Measurements from ENCODE around the gene USP53. TPM values are rescaled to one million over a fixed set of nuclear protein-coding genes. Genes with fewer than 3 reads are reported as not detected.

Gene USP53
- total RNA-seq, 1 donor from 2014 or later, result 32.3 TPM

DNA sequence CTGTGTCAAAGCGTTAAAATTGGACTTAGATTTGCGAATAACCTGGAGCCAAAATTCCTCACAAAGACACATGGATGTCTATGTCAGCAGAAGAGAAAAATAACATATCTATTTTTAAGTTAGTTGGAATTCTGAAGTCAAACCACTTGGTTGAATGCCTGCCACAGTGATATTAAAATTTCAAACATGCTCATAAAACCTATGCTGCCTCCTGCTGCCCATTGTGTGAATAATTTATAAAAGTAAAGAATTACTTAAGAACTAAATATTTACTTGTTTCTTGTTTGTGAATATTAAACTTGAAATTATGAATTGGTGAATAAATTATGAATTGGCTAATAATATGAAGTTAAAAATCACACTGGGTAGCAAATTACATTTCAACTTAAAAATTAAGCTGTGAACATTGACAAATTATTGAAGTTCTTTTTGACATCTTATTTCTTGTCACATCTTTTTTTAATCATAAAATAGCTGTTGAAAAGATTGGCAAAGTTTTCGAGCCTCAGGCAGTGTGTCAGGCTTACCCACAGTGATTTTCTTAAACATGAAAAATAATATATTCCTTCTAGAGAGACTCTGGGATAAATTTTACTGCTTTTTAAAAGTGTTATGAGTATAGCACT, 74.0 kb downstream of the USP53 start:
- H3K9ac ChIP-seq (ENCODE audit: low read length), result no peak overlapping the region
- no peaks in the 10 kb centered on the region for H3K27me3 Mint-ChIP-seq (ENCODE audit: low read depth, unreplicated experiment)
- H3K4me3 ChIP-seq (ENCODE audit: insufficient read depth, low read depth, low read length), result no peak overlapping the region
- no peak overlapping the region for H3K27ac ChIP-seq (ENCODE audit: low read depth, low read length)
- H3K36me3 Mint-ChIP-seq (ENCODE audit: low read depth, unreplicated experiment), result no peaks in the 10 kb centered on the region
- no peak overlapping the region for H3K4me2 ChIP-seq (ENCODE audit: low read length)
- DNase-seq (ENCODE audit: low read depth) (peak; percentile 66), FAIRE-seq (peak; percentile 73)
- no peaks in the 10 kb centered on the region for H3K9me3 Mint-ChIP-seq (ENCODE audit: unreplicated experiment)
- no peaks in the 10 kb centered on the region for H3K4me1 ChIP-seq (ENCODE audit: insufficient read depth, low read length)
- no peak overlapping the region for H3K27ac Mint-ChIP-seq (ENCODE audit: unreplicated experiment)
- TF ChIP-seq CTCF (IDR thresholded peaks at IDR 0.05; ENCODE audit: insufficient read depth, low read depth, low read length), result peak; percentile 55
- no peak for TF ChIP-seq EZH2 (IDR thresholded peaks at IDR 0.05; ENCODE audit: insufficient read depth, low read length)
- H3K36me3 ChIP-seq (ENCODE audit: insufficient read depth, low read length), result no peaks in the 10 kb centered on the region
- no peaks in the 10 kb centered on the region for H3K79me2 ChIP-seq (ENCODE audit: insufficient read depth, low read length)
- no peak overlapping the region for H2AFZ ChIP-seq (ENCODE audit: low read depth, low read length)
- H3K4me3 Mint-ChIP-seq (ENCODE audit: unreplicated experiment), result no peak overlapping the region
- peaks cover 7% of the 10 kb centered on the region for H3K4me1 Mint-ChIP-seq (ENCODE audit: low read depth, unreplicated experiment)
- no peaks in the 10 kb centered on the region for H4K20me1 ChIP-seq (ENCODE audit: insufficient read depth, low read length)
- no peaks in the 10 kb centered on the region for H3K9me3 ChIP-seq (ENCODE audit: insufficient read depth, low read depth, low read length)
- no peaks in the 10 kb centered on the region for H3K27me3 ChIP-seq (ENCODE audit: insufficient read depth, low read length)

GRCh38 chr4:119289313-119289712, 76.8 kb downstream of the USP53 start:
- Histone ChIP-seq H3K27ac (ENCODE audit: low read depth, low read length) (no peak overlapping the region), H3K4me3 (ENCODE audit: insufficient read depth, low read depth, low read length) (no peak overlapping the region), H4K20me1 (ENCODE audit: insufficient read depth, low read length) (no peaks in the 10 kb centered on the region), H3K79me2 (ENCODE audit: insufficient read depth, low read length) (no peaks in the 10 kb centered on the region), H2AFZ (ENCODE audit: low read depth, low read length) (no peak overlapping the region), H3K4me2 (ENCODE audit: low read length) (no peak overlapping the region), H3K9me3 (ENCODE audit: insufficient read depth, low read depth, low read length) (no peaks in the 10 kb centered on the region), H3K36me3 (ENCODE audit: insufficient read depth, low read length) (peaks cover 8% of the 10 kb centered on the region), H3K4me1 (ENCODE audit: insufficient read depth, low read length) (no peaks in the 10 kb centered on the region), H3K9ac (ENCODE audit: low read length) (no peak overlapping the region), H3K27me3 (ENCODE audit: insufficient read depth, low read length) (no peaks in the 10 kb centered on the region)
- no peaks in the 10 kb centered on the region for H3K9me3 Mint-ChIP-seq (ENCODE audit: unreplicated experiment)
- H3K27me3 Mint-ChIP-seq (ENCODE audit: low read depth, unreplicated experiment), result no peaks in the 10 kb centered on the region
- TF ChIP-seq CTCF (IDR thresholded peaks at IDR 0.05; ENCODE audit: insufficient read depth, low read depth, low read length) (no peak), EZH2 (IDR thresholded peaks at IDR 0.05; ENCODE audit: insufficient read depth, low read length) (no peak)
- H3K36me3 Mint-ChIP-seq (ENCODE audit: low read depth, unreplicated experiment), result no peaks in the 10 kb centered on the region
- H3K27ac Mint-ChIP-seq (ENCODE audit: unreplicated experiment), result no peak overlapping the region
- no peak overlapping the region for H3K4me3 Mint-ChIP-seq (ENCODE audit: unreplicated experiment)
- FAIRE-seq (no peak), DNase-seq (ENCODE audit: low read depth) (no peak)
- H3K4me1 Mint-ChIP-seq (ENCODE audit: low read depth, unreplicated experiment), result peaks cover 7% of the 10 kb centered on the region

DNA sequence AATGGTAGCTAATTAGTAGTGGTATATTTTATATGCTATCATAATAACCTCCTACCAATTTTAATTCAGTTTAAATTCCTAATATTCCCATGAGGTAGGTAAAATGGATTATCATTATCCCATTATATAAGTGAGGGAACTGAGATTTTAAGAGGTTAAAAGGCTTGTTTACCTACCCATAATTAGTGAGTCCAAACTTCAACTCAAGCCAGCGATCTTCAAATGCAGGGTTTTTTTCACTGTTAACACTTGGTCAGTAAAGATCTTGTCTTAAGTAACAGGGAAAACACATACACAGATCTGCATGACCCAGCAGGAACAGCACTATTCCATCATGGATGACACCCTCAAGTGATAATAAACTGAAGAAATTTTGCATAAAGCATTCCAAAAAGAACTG, 78.1 kb downstream of the USP53 start:
- H4K20me1 ChIP-seq (ENCODE audit: insufficient read depth, low read length), result no peaks in the 10 kb centered on the region
- H3K9me3 ChIP-seq (ENCODE audit: insufficient read depth, low read depth, low read length), result no peaks in the 10 kb centered on the region
- H3K27ac Mint-ChIP-seq (ENCODE audit: unreplicated experiment), result no peak overlapping the region
- no peaks in the 10 kb centered on the region for H3K79me2 ChIP-seq (ENCODE audit: insufficient read depth, low read length)
- H3K4me1 ChIP-seq (ENCODE audit: insufficient read depth, low read length), result no peaks in the 10 kb centered on the region
- FAIRE-seq (no peak), DNase-seq (ENCODE audit: low read depth) (no peak)
- no peak overlapping the region for H3K4me3 Mint-ChIP-seq (ENCODE audit: unreplicated experiment)
- TF ChIP-seq EZH2 (IDR thresholded peaks at IDR 0.05; ENCODE audit: insufficient read depth, low read length) (no peak), CTCF (IDR thresholded peaks at IDR 0.05; ENCODE audit: insufficient read depth, low read depth, low read length) (no peak)
- H3K9me3 Mint-ChIP-seq (ENCODE audit: unreplicated experiment), result no peaks in the 10 kb centered on the region
- no peak overlapping the region for H3K9ac ChIP-seq (ENCODE audit: low read length)
- H3K4me3 ChIP-seq (ENCODE audit: insufficient read depth, low read depth, low read length), result no peak overlapping the region
- no peaks in the 10 kb centered on the region for H3K27me3 Mint-ChIP-seq (ENCODE audit: low read depth, unreplicated experiment)
- H3K4me2 ChIP-seq (ENCODE audit: low read length), result no peak overlapping the region
- no peaks in the 10 kb centered on the region for H3K27me3 ChIP-seq (ENCODE audit: insufficient read depth, low read length)
- H3K4me1 Mint-ChIP-seq (ENCODE audit: low read depth, unreplicated experiment), result peaks cover 2% of the 10 kb centered on the region
- H3K36me3 Mint-ChIP-seq (ENCODE audit: low read depth, unreplicated experiment), result no peaks in the 10 kb centered on the region
- H3K36me3 ChIP-seq (ENCODE audit: insufficient read depth, low read length), result peaks cover 8% of the 10 kb centered on the region
- no peak overlapping the region for H3K27ac ChIP-seq (ENCODE audit: low read depth, low read length)
- H2AFZ ChIP-seq (ENCODE audit: low read depth, low read length), result no peak overlapping the region
